HepG2 (cell line): Measurements from ENCODE around the gene TGM1. TPM values are rescaled to one million over a fixed set of nuclear protein-coding genes. Genes with fewer than 3 reads are reported as not detected.

ENCODE experiments used
- BRF2 ChIP-seq: sonication (generic); formaldehyde crosslinking; IDR thresholded peaks from 2 replicates; pipeline ENCODE4 v1.8.1; 2022; ENCODE audit warnings: mild to moderate bottlenecking, missing genetic modification reagents
- DRAP1 ChIP-seq: IDR thresholded peaks from 2 replicates; pipeline ENCODE4 v1.6.1; 2016; ENCODE audit warnings: missing genetic modification reagents, missing compliant biosample characterization
- FOXA3 ChIP-seq: IDR thresholded peaks from 2 replicates; pipeline ENCODE4 v1.6.1; 2016; ENCODE audit warnings: missing genetic modification reagents, missing compliant biosample characterization
- FOXK2 ChIP-seq: fragments of 450-650 bp; IDR thresholded peaks from 2 replicates; pipeline ENCODE4 v1.6.1; 2016
- HES4 ChIP-seq: sonication (generic); formaldehyde crosslinking; IDR thresholded peaks from 2 replicates; pipeline ENCODE4 v1.9.0; 2021; ENCODE audit warnings: mild to moderate bottlenecking, missing genetic modification reagents, borderline replicate concordance
- ISL2 ChIP-seq: sonication (generic); formaldehyde crosslinking; IDR thresholded peaks from 2 replicates; pipeline ENCODE4 v1.5.0; 2020; ENCODE audit warnings: missing genetic modification reagents
- KAT8 ChIP-seq: IDR thresholded peaks from 2 replicates; pipeline ENCODE4 v1.6.1; 2016; ENCODE audit warnings: missing genetic modification reagents, missing compliant biosample characterization
- MBNL3 ChIP-seq: fragments of 250-450 bp; sonication (Bioruptor Pico); conservative IDR thresholded peaks from 2 replicates; pipeline ENCODE4 v1.8.0; 2022; ENCODE audit warnings: mild to moderate bottlenecking, inconsistent platforms
- MLXIP ChIP-seq: sonication (generic); formaldehyde crosslinking; IDR thresholded peaks from 2 replicates; pipeline ENCODE4 v1.9.0; 2021; ENCODE audit warnings: missing genetic modification reagents, borderline replicate concordance
- RERE ChIP-seq: IDR thresholded peaks from 2 replicates; pipeline ENCODE4 v1.6.1; 2016; ENCODE audit warnings: low read depth, missing genetic modification reagents, missing compliant biosample characterization
- REXO4 ChIP-seq: sonication (generic); formaldehyde crosslinking; IDR thresholded peaks from 2 replicates; pipeline ENCODE4 v1.8.0; 2022; ENCODE audit warnings: missing genetic modification reagents, mild to moderate bottlenecking, borderline replicate concordance
- TBX2 ChIP-seq: sonication (generic); formaldehyde crosslinking; IDR thresholded peaks from 2 replicates; pipeline ENCODE4 v1.5.0; 2020; ENCODE audit warnings: missing genetic modification reagents, mild to moderate bottlenecking, borderline replicate concordance
- TEAD3 ChIP-seq: optimal IDR thresholded peaks from 2 replicates; pipeline ENCODE3; 2016; ENCODE audit warnings: borderline replicate concordance
- ZNF605 ChIP-seq: sonication (generic); formaldehyde crosslinking; IDR thresholded peaks from 2 replicates; pipeline ENCODE4 v1.8.0; 2022; ENCODE audit warnings: mild to moderate bottlenecking, missing genetic modification reagents
- ZNF784 ChIP-seq: sonication (generic); formaldehyde crosslinking; IDR thresholded peaks from 2 replicates; pipeline ENCODE4 v1.5.1; 2020; ENCODE audit warnings: missing genetic modification reagents, mild to moderate bottlenecking, borderline replicate concordance
- polyA plus RNA-seq, 8 experiments: library from polyadenylated mRNA; depleted of rRNA in 3 of 8; stranded (reverse) in 7 of 8; unstranded in 1 of 8; fragments of >200 nt; fragmentation: Illumina TruSeq in 4 of 8; extraction: Trizol in 4 of 8; gene quantifications; 2 replicates each; pipeline versions ENCODE4 v1.2.1 to v1.2.3, GENCODE V29; 2011 to 2016; ENCODE audit warnings: low read depth in 4 of 8, missing spikeins in 1 of 8, mixed read lengths in 1 of 8; ENCODE audit not compliant: insufficient read depth in 1 of 8
- total RNA-seq, 5 experiments: library from RNA; depleted of rRNA; stranded (reverse); fragments of >200 nt; fragmentation: Illumina TruSeq; extraction: Trizol; gene quantifications; 2 replicates each; pipeline ENCODE4 v1.2.3, GENCODE V29; 2016; ENCODE audit warnings: low read depth in 1 of 5

The TGM1 gene
- total and polyA plus RNA-seq, 2 of the 13 experiments (the other 11 are each of a cell fraction or from before 2014, with no cell fraction given): 3.2 to 10.6 TPM

GRCh38 chr14:24255931-24256711, 6.9 kb downstream of the TGM1 start (continued):
- TF ChIP-seq TBX2 (CRISPR knock-in tag) (peak; percentile 53; the same call in 1 of the 2 replicates), REXO4 (CRISPR knock-in tag) (no peak), BRF2 (0 out of 2 replicates have a peak, but pooled peaks have one; percentile 24), ZNF605 (CRISPR knock-in tag) (peak; percentile 82), DRAP1 (no peak), MBNL3 (CRISPR knock-in tag) (no peak), ZNF784 (CRISPR knock-in tag) (no peak), FOXA3 (0 out of 2 replicates have a peak, but pooled peaks have one; percentile 30), TEAD3 (CRISPR knock-in tag) (peak; percentile 23), MLXIP (CRISPR knock-in tag) (no peak), HES4 (CRISPR knock-in tag) (peak; percentile 34; the same call in 1 of the 2 replicates), FOXK2 (no peak), ISL2 (CRISPR knock-in tag) (no peak), KAT8 (CRISPR knock-in tag) (no peak), RERE (CRISPR knock-in tag) (peak; percentile 45; the same call in 1 of the 2 replicates)
